HEK293 (cell line): Measurements from ENCODE around the gene GIMD1.

ENCODE experiments used
- CTCF ChIA-PET: fragments of 350-600 bp; formaldehyde crosslinking; extraction: SDS; loops from one replicate; lab custom pipeline; 2021; ENCODE audit warnings: antibody characterized with exemption; lab: Yijun Ruan, JAX
- POLR2A ChIA-PET: fragments of 300-600 bp; formaldehyde crosslinking; extraction: SDS; loops from one replicate; lab custom pipeline; 2020; ENCODE audit warnings: antibody characterized with exemption, inconsistent platforms; lab: Yijun Ruan, JAX
- H3K27ac ChIP-seq: fragments of 200-500 bp; sonication (Bioruptor generic); 2 replicates; pipeline ENCODE4 v1.5.1; 2014; ENCODE audit warnings: low read depth, low read length, control low read depth, inconsistent platforms; ENCODE audit errors: extremely low read depth
- H3K36me3 ChIP-seq, 2 experiments: fragments of 200-500 bp in 1 of 2; sonication (Bioruptor generic) in 1 of 2; 1 replicate in 1 of 2; 2 replicates in 1 of 2; pipeline ENCODE4 v1.5.1; 2014 to 2017; ENCODE audit warnings: inconsistent platforms in 2 of 2, low read length in 2 of 2; ENCODE audit not compliant: control insufficient read depth in 2 of 2, insufficient read depth in 1 of 2
- H3K4me1 ChIP-seq: fragments of 200-500 bp; sonication (Bioruptor generic); 2 replicates; pipeline ENCODE4 v1.5.1; 2014; ENCODE audit warnings: mild to moderate bottlenecking, low read length, inconsistent platforms; ENCODE audit not compliant: control insufficient read depth, insufficient read depth
- H3K4me3 ChIP-seq: 2 replicates; pipeline ENCODE4 v1.5.1; 2011; ENCODE audit warnings: low read depth, mild to moderate bottlenecking, control low read depth, low read length, moderate library complexity
- H3K9me3 ChIP-seq: fragments of 200-500 bp; sonication (Bioruptor generic); 2 replicates; pipeline ENCODE4 v1.5.1; 2014; ENCODE audit warnings: low read depth, low read length, inconsistent platforms; ENCODE audit not compliant: control insufficient read depth, insufficient read depth
- HOXD13 ChIP-seq: sonication (generic); formaldehyde crosslinking; IDR thresholded peaks from 2 replicates; pipeline ENCODE4 v1.8.0; 2022; ENCODE audit warnings: missing genetic modification reagents, borderline replicate concordance
- IKZF3 ChIP-seq: fragments of 450-650 bp; IDR thresholded peaks from 2 replicates; pipeline ENCODE4 v1.5.0; 2018; ENCODE audit warnings: missing biosample characterization, mild to moderate bottlenecking, missing genetic modification characterization, moderate library complexity
- MZF1 ChIP-seq: fragments of 450-650 bp; formaldehyde crosslinking; IDR thresholded peaks from 2 replicates; pipeline ENCODE4 v1.5.1; 2017; ENCODE audit warnings: missing biosample characterization, missing genetic modification characterization, borderline replicate concordance
- OVOL3 ChIP-seq: fragments of 450-650 bp; formaldehyde crosslinking; IDR thresholded peaks from 2 replicates; pipeline ENCODE4 v1.5.1; 2016; ENCODE audit warnings: missing biosample characterization, missing genetic modification characterization
- ZBTB48 ChIP-seq: fragments of 450-650 bp; formaldehyde crosslinking; IDR thresholded peaks from 2 replicates; pipeline ENCODE4 v1.5.1; 2016; ENCODE audit warnings: missing biosample characterization, missing genetic modification characterization
- ZFHX2 ChIP-seq: fragments of 450-650 bp; formaldehyde crosslinking; conservative IDR thresholded peaks from 2 replicates; pipeline ENCODE4 v1.5.1; 2016; ENCODE audit warnings: missing biosample characterization, missing genetic modification characterization
- ZNF174 ChIP-seq: fragments of 450-650 bp; formaldehyde crosslinking; IDR thresholded peaks from 2 replicates; pipeline ENCODE4 v1.5.0; 2017; ENCODE audit warnings: missing biosample characterization, mild to moderate bottlenecking, missing genetic modification characterization
- ZNF19 ChIP-seq: fragments of 450-650 bp; formaldehyde crosslinking; IDR thresholded peaks from 2 replicates; pipeline ENCODE4; 2016; ENCODE audit warnings: missing biosample characterization, missing genetic modification characterization, low read depth
- ZNF221 ChIP-seq: fragments of 450-650 bp; formaldehyde crosslinking; IDR thresholded peaks from 2 replicates; pipeline ENCODE4 v1.5.1; 2017; ENCODE audit warnings: missing biosample characterization, missing genetic modification characterization, borderline replicate concordance
- ZNF404 ChIP-seq: fragments of 450-650 bp; formaldehyde crosslinking; IDR thresholded peaks from 2 replicates; pipeline ENCODE4 v1.5.1; 2017; ENCODE audit warnings: missing biosample characterization, missing genetic modification characterization
- ZNF558 ChIP-seq: fragments of 450-650 bp; formaldehyde crosslinking; IDR thresholded peaks from 2 replicates; pipeline ENCODE4 v1.5.1; 2016; ENCODE audit warnings: missing biosample characterization, missing genetic modification characterization
- ZNF660 ChIP-seq: fragments of 450-650 bp; IDR thresholded peaks from 2 replicates; pipeline ENCODE4 v1.5.1; 2018; ENCODE audit warnings: missing biosample characterization, mild to moderate bottlenecking, missing genetic modification characterization
- ZNF664 ChIP-seq: fragments of 450-650 bp; formaldehyde crosslinking; IDR thresholded peaks from 2 replicates; pipeline ENCODE4 v1.5.1; 2016; ENCODE audit warnings: missing biosample characterization, missing genetic modification characterization
- ZNF677 ChIP-seq: fragments of 450-650 bp; IDR thresholded peaks from 2 replicates; pipeline ENCODE4 v1.5.0; 2018; ENCODE audit warnings: missing biosample characterization, mild to moderate bottlenecking, missing genetic modification characterization, moderate library complexity
- ZNF701 ChIP-seq: fragments of 450-650 bp; formaldehyde crosslinking; IDR thresholded peaks from 2 replicates; pipeline ENCODE4 v1.5.1; 2016; ENCODE audit warnings: missing biosample characterization, missing genetic modification characterization
- ZNF76 ChIP-seq: fragments of 450-650 bp; formaldehyde crosslinking; IDR thresholded peaks from 2 replicates; pipeline ENCODE4; 2016; ENCODE audit warnings: low read depth, missing biosample characterization, missing genetic modification characterization, borderline replicate concordance
- ZNF792 ChIP-seq: fragments of 450-650 bp; formaldehyde crosslinking; IDR thresholded peaks from 2 replicates; pipeline ENCODE4 v1.5.1; 2016; ENCODE audit warnings: missing biosample characterization, missing genetic modification characterization
- TF ChIP-seq, protein P1 (sequence below): fragments of 450-650 bp; formaldehyde crosslinking; IDR thresholded peaks from 2 replicates; pipeline ENCODE4 v1.5.1; 2016; ENCODE audit warnings: missing biosample characterization, missing genetic modification characterization
- TF ChIP-seq, protein P2 (sequence below): fragments of 450-650 bp; formaldehyde crosslinking; IDR thresholded peaks from 2 replicates; pipeline ENCODE4 v1.5.1; 2016; ENCODE audit warnings: missing biosample characterization, missing genetic modification characterization
- TF ChIP-seq, protein P3 (sequence below): fragments of 450-650 bp; formaldehyde crosslinking; IDR thresholded peaks from 2 replicates; pipeline ENCODE4 v1.5.1; 2016; ENCODE audit warnings: missing biosample characterization, missing genetic modification characterization
- TF ChIP-seq, protein P4 (sequence below): fragments of 450-650 bp; formaldehyde crosslinking; IDR thresholded peaks from 2 replicates; pipeline ENCODE4 v1.5.1; 2016; ENCODE audit warnings: missing biosample characterization, missing genetic modification characterization

The GIMD1 gene

DNA sequence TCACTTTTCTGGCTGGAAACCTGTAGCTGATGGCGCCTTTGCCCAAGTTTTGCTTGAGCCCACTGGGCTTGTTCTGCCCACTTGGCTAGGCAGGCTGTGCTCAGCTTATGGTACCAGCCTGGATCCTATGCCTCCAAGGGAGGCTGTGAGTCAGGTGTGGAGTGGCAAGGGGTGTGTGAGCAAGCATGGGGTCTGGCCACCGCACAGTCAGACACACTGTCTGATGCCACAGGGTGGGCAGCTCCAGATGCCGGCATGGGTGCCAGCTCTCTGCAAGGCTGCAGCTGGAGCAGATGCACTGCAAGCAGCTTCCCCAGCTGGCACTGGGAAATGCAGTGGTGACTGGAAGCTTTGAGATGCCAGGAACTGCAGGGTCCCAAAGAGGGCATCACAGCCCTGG, 16.3 kb upstream of the GIMD1 start (continued):
- TF ChIP-seq, protein P1, sequence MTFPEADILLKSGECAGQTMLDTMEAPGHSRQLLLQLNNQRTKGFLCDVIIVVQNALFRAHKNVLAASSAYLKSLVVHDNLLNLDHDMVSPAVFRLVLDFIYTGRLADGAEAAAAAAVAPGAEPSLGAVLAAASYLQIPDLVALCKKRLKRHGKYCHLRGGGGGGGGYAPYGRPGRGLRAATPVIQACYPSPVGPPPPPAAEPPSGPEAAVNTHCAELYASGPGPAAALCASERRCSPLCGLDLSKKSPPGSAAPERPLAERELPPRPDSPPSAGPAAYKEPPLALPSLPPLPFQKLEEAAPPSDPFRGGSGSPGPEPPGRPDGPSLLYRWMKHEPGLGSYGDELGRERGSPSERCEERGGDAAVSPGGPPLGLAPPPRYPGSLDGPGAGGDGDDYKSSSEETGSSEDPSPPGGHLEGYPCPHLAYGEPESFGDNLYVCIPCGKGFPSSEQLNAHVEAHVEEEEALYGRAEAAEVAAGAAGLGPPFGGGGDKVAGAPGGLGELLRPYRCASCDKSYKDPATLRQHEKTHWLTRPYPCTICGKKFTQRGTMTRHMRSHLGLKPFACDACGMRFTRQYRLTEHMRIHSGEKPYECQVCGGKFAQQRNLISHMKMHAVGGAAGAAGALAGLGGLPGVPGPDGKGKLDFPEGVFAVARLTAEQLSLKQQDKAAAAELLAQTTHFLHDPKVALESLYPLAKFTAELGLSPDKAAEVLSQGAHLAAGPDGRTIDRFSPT (tag by site-specific recombination): no peak
- no peak for TF ChIP-seq ZBTB48 (tag by site-specific recombination)
- TF ChIP-seq, protein P2, sequence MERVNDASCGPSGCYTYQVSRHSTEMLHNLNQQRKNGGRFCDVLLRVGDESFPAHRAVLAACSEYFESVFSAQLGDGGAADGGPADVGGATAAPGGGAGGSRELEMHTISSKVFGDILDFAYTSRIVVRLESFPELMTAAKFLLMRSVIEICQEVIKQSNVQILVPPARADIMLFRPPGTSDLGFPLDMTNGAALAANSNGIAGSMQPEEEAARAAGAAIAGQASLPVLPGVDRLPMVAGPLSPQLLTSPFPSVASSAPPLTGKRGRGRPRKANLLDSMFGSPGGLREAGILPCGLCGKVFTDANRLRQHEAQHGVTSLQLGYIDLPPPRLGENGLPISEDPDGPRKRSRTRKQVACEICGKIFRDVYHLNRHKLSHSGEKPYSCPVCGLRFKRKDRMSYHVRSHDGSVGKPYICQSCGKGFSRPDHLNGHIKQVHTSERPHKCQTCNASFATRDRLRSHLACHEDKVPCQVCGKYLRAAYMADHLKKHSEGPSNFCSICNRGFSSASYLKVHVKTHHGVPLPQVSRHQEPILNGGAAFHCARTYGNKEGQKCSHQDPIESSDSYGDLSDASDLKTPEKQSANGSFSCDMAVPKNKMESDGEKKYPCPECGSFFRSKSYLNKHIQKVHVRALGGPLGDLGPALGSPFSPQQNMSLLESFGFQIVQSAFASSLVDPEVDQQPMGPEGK: no peak
- no peak for TF ChIP-seq MZF1 (tag by site-specific recombination)
- no peak for TF ChIP-seq OVOL3
- TF ChIP-seq, all 188 proteins: peak for 0

DNA sequence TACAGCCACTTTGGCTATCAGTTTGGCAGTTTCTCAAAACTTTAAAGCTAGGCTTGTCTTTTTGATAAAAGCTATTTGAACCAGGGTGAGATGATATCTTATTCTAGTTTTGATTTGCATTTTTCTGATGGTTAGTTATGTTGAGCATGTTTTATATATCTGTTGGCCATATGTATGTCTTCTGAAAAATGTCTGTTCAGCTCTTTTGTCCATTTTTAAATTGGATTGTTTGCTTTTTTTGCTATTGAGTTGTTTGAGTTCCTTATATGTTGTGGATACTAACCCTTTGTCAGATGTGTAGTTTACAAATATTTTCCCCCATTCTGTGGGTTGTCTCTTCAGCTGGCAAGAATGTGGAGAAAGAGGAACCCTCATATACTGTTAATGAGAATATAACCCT, 11.6 kb upstream of the GIMD1 start:
- Histone ChIP-seq H3K4me1 (no peaks in the 10 kb centered on the region), H3K36me3 (no peaks in the 10 kb centered on the region)
- CTCF ChIA-PET: interaction anchor here (1.8 kb wide), 1 partner anchor 10 kb away, joined by 7 read pairs; no protein-coding TSS in a partner anchor
- TF ChIP-seq ZNF660 (tag by site-specific recombination): no peak
- no peak for TF ChIP-seq ZNF558 (tag by site-specific recombination)
- TF ChIP-seq ZNF792: no peak
- TF ChIP-seq ZNF221 (tag by site-specific recombination): no peak
- TF ChIP-seq IKZF3 (tag by site-specific recombination): no peak
- TF ChIP-seq ZNF404 (tag by site-specific recombination): no peak
- no peak for TF ChIP-seq ZNF174
- no peak for TF ChIP-seq ZNF677 (tag by site-specific recombination)
- TF ChIP-seq ZFHX2: no peak
- TF ChIP-seq, all 188 proteins: peak for 0
- no peak overlapping the region for H3K4me3 ChIP-seq
- no peak overlapping the region for H3K27ac ChIP-seq
- H3K9me3 ChIP-seq: no peaks in the 10 kb centered on the region
- POLR2A ChIA-PET: no interaction called here

DNA sequence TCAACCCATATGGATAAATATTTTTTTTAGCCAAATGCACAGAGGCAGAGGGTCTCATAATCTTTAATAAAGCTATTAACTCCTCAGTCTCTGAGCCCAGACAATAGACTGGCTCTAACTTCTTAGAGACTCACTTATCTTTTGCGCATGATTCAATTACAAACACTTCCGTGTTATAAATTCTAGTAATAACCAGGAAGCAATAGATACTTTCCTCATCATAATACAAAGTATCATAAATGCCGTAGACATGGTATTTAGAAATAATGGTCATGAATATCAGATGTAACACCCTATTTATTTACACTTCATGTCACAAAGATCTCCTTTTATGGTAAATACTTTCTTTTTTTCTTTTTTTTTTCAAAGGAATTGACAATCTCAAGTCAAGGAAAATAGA, 4.4 kb upstream of the GIMD1 start:
- Histone ChIP-seq H3K27ac (no peak overlapping the region), H3K9me3 (no peaks in the 10 kb centered on the region), H3K4me1 (no peaks in the 10 kb centered on the region), H3K4me3 (no peak overlapping the region), H3K36me3 (no peaks in the 10 kb centered on the region)
- TF ChIP-seq, protein P3, sequence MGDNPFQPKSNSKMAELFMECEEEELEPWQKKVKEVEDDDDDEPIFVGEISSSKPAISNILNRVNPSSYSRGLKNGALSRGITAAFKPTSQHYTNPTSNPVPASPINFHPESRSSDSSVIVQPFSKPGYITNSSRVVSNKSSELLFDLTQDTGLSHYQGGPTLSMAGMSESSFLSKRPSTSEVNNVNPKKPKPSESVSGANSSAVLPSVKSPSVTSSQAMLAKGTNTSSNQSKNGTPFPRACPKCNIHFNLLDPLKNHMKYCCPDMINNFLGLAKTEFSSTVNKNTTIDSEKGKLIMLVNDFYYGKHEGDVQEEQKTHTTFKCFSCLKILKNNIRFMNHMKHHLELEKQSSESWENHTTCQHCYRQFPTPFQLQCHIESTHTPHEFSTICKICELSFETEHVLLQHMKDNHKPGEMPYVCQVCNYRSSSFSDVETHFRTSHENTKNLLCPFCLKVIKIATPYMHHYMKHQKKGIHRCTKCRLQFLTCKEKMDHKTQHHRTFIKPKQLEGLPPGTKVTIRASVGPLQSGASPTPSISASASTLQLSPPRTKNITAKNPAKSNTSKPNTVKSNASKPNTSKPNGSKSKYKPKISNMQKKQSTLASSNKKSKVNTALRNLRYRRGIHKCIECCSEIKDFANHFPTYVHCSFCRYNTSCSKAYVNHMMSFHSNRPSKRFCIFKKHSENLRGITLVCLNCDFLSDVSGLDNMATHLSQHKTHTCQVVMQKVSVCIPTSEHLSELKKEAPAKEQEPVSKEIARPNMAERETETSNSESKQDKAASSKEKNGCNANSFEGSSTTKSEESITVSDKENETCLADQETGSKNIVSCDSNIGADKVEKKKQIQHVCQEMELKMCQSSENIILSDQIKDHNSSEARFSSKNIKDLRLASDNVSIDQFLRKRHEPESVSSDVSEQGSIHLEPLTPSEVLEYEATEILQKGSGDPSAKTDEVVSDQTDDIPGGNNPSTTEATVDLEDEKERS (tag by site-specific recombination): no peak
- TF ChIP-seq ZNF664 (tag by site-specific recombination): no peak
- TF ChIP-seq ZNF76 (tag by site-specific recombination): no peak
- TF ChIP-seq ZNF174: no peak
- no peak for TF ChIP-seq HOXD13 (CRISPR knock-in tag)
- no peak for TF ChIP-seq ZFHX2
- TF ChIP-seq ZNF701: no peak
- TF ChIP-seq ZNF19 (tag by site-specific recombination): no peak
- TF ChIP-seq, protein P4, sequence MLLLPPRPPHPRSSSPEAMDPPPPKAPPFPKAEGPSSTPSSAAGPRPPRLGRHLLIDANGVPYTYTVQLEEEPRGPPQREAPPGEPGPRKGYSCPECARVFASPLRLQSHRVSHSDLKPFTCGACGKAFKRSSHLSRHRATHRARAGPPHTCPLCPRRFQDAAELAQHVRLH (tag by site-specific recombination): no peak
- ChIA-PET CTCF (no interaction called here), POLR2A (no interaction called here)
